ENCODE data around the gene SIRPB2.

GRCh38 chr20:1493536-1493935 is 2.3 kb upstream of the SIRPB2 start:
- TF ChIP-seq CTCF (IDR thresholded peaks at IDR 0.05) (no peak), POLR2AphosphoS5 (IDR thresholded peaks at IDR 0.05) (no peak), POLR2A (IDR thresholded peaks at IDR 0.05) (no peak)
